ENCODE results near the gene CAV1.
A peak's percentile ranks its signal among the peaks of the same experiment; 100 is the strongest.

CAV1 gene

GRCh38 chr7:116518961-116519360 is 5.9 kb upstream of the CAV1 start:
- Histone ChIP-seq H3K36me3 (ENCODE audit: control insufficient read depth, insufficient read depth, low read length) (no peaks in the 10 kb centered on the region), H3K4me3 (ENCODE audit: insufficient read depth, low read depth, low read length, poor library complexity, severe bottlenecking) (no peak overlapping the region), H3K27me3 (replicated peaks; ENCODE audit: control insufficient read depth, insufficient read depth, low read length, poor library complexity, severe bottlenecking) (peaks cover 6% of the 10 kb centered on the region), H3K4me1 (ENCODE audit: control insufficient read depth, insufficient read depth, low read length, poor library complexity, severe bottlenecking) (no peaks in the 10 kb centered on the region), H3K27ac (ENCODE audit: insufficient read depth, low read length, poor library complexity, severe bottlenecking) (no peak overlapping the region), H3K9me3 (ENCODE audit: control insufficient read depth, low read length) (no peaks in the 10 kb centered on the region)
- no peak for DNase-seq

- H3K27me3 ChIP-seq (replicated peaks; ENCODE audit: control insufficient read depth, insufficient read depth, low read length, poor library complexity, severe bottlenecking) = peaks cover 22% of the 10 kb centered on the region
- no peak overlapping the region for H3K4me3 ChIP-seq (ENCODE audit: insufficient read depth, low read depth, low read length, poor library complexity, severe bottlenecking)
- no peaks in the 10 kb centered on the region for H3K36me3 ChIP-seq (ENCODE audit: control insufficient read depth, insufficient read depth, low read length)
- no peak for DNase-seq
- no peak overlapping the region for H3K27ac ChIP-seq (ENCODE audit: insufficient read depth, low read length, poor library complexity, severe bottlenecking)
- H3K9me3 ChIP-seq (ENCODE audit: control insufficient read depth, low read length) = no peaks in the 10 kb centered on the region
- H3K4me1 ChIP-seq (ENCODE audit: control insufficient read depth, insufficient read depth, low read length, poor library complexity, severe bottlenecking) = peaks cover 12% of the 10 kb centered on the region
Observed at GRCh38 chr7:116521046-116521664, 3.7 kb upstream of the CAV1 start.

DNA sequence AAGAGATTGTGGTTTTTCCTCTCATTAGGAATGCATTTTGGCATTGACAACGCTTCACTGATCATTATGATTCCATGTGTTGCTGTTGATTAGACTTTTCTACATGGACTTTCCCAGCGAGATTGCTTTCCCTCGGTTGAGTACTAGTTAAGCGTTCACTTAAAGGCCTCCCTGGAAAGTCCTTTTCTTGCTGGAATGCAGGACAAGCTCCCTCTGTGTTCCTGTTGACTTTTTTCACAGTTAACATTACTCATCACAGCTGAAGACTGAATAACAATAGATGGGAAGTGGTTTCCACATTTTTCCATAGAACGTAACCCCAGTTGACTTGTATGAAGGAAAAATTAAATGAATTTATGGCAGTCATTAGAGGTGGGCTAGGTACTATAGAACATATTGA is 2.6 kb upstream of the CAV1 start:
- Histone ChIP-seq H3K4me1 (ENCODE audit: control insufficient read depth, insufficient read depth, low read length, poor library complexity, severe bottlenecking) (peaks cover 18% of the 10 kb centered on the region), H3K27me3 (replicated peaks; ENCODE audit: control insufficient read depth, insufficient read depth, low read length, poor library complexity, severe bottlenecking) (peaks cover 29% of the 10 kb centered on the region), H3K36me3 (ENCODE audit: control insufficient read depth, insufficient read depth, low read length) (no peaks in the 10 kb centered on the region), H3K9me3 (ENCODE audit: control insufficient read depth, low read length) (no peaks in the 10 kb centered on the region), H3K27ac (ENCODE audit: insufficient read depth, low read length, poor library complexity, severe bottlenecking) (no peak overlapping the region), H3K4me3 (ENCODE audit: insufficient read depth, low read depth, low read length, poor library complexity, severe bottlenecking) (no peak overlapping the region)
- no peak for DNase-seq

DNA sequence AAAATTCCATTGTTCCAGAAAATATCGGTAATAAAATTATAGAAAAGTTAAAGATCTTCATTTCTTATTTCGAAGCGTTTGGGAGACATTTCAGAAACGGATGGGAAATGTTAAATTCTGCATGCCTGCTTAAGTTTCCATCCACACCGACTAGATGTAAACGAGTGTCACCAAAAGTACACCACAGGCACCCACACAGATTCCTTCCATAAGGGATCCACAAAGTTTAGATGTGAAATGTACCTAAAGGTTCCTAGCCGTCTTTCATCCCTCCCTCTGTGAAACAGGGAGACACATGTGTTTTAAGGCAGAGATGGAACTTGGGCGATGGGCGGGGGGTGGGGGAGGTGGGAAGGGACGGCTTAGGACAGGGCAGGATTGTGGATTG is 621 bp upstream of the CAV1 start:
- Histone ChIP-seq H3K4me3 (ENCODE audit: insufficient read depth, low read depth, low read length, poor library complexity, severe bottlenecking) (no peak overlapping the region), H3K36me3 (ENCODE audit: control insufficient read depth, insufficient read depth, low read length) (no peaks in the 10 kb centered on the region), H3K27me3 (replicated peaks; ENCODE audit: control insufficient read depth, insufficient read depth, low read length, poor library complexity, severe bottlenecking) (peaks cover 27% of the 10 kb centered on the region), H3K9me3 (ENCODE audit: control insufficient read depth, low read length) (no peaks in the 10 kb centered on the region), H3K27ac (ENCODE audit: insufficient read depth, low read length, poor library complexity, severe bottlenecking) (no peak overlapping the region), H3K4me1 (ENCODE audit: control insufficient read depth, insufficient read depth, low read length, poor library complexity, severe bottlenecking) (peaks cover 18% of the 10 kb centered on the region)
- no peak for DNase-seq

DNA sequence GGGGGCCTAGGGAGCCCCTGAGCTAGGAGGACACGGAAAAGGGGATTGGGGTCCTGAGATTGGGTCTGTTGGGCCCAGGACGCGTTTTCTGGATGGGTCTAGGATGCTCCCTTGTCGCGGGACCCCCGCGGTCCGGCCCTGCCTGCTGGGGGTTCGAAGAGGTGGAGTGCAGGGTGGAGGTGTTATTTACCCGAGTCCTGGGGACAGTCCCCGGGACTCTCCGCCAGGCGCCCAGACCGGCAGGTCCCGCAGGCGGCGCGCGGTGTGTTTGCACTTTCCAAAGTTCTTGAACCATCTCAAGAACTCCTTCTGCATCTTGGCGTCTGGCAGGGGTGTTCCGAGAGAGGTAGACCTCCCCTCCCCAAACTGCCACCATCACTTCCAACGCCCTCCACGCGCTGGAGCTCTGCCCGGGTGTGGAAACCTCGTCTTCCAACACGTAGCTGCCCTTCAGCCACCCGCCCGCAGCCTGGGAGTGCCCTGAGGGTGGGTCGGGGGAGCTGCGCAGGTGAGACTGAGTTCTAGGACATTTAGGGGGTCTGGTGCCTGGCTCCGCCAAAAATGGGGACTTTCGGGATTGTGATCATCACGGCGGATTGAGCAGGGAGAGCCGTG is 569 bp downstream of the CAV1 start:
- peaks cover 18% of the 10 kb centered on the region for H3K4me1 ChIP-seq (ENCODE audit: control insufficient read depth, insufficient read depth, low read length, poor library complexity, severe bottlenecking)
- no peaks in the 10 kb centered on the region for H3K36me3 ChIP-seq (ENCODE audit: control insufficient read depth, insufficient read depth, low read length)
- H3K27me3 ChIP-seq (replicated peaks; ENCODE audit: control insufficient read depth, insufficient read depth, low read length, poor library complexity, severe bottlenecking) = peaks cover 26% of the 10 kb centered on the region
- DNase-seq = no peak
- H3K4me3 ChIP-seq (ENCODE audit: insufficient read depth, low read depth, low read length, poor library complexity, severe bottlenecking) = peak overlapping the region; percentile 65
- no peak overlapping the region for H3K27ac ChIP-seq (ENCODE audit: insufficient read depth, low read length, poor library complexity, severe bottlenecking)
- H3K9me3 ChIP-seq (ENCODE audit: control insufficient read depth, low read length) = no peaks in the 10 kb centered on the region

GRCh38 chr7:116525913-116526861 is 1.4 kb downstream of the CAV1 start:
- no peaks in the 10 kb centered on the region for H3K9me3 ChIP-seq (ENCODE audit: control insufficient read depth, low read length)
- peak overlapping the region; percentile 65 for H3K4me3 ChIP-seq (ENCODE audit: insufficient read depth, low read depth, low read length, poor library complexity, severe bottlenecking)
- H3K36me3 ChIP-seq (ENCODE audit: control insufficient read depth, insufficient read depth, low read length) = no peaks in the 10 kb centered on the region
- no peak overlapping the region for H3K27ac ChIP-seq (ENCODE audit: insufficient read depth, low read length, poor library complexity, severe bottlenecking)
- peaks cover 26% of the 10 kb centered on the region for H3K27me3 ChIP-seq (replicated peaks; ENCODE audit: control insufficient read depth, insufficient read depth, low read length, poor library complexity, severe bottlenecking)
- peak; percentile 26 to 38 (median 32) for DNase-seq
- H3K4me1 ChIP-seq (ENCODE audit: control insufficient read depth, insufficient read depth, low read length, poor library complexity, severe bottlenecking) = peaks cover 18% of the 10 kb centered on the region

DNA sequence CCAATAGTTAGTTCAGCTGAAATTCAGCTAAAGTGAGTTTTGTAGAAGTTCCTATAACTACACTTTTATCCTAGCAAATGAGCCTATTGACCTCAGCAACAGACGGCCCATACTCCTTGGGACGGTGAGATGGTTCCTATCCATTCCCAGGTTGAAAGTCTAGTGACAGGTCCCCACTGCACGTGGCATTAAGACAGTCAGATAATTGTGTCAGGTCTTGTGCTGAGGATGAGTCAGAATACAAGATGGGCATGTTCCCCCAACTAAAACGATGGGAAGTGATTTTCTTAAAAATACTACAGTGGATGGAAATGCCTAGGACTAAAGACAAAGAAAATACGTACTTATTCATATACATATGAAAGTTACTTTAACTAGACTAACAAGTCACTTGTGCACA is 2.1 kb downstream of the CAV1 start:
- Histone ChIP-seq H3K4me1 (ENCODE audit: control insufficient read depth, insufficient read depth, low read length, poor library complexity, severe bottlenecking) (peaks cover 18% of the 10 kb centered on the region), H3K36me3 (ENCODE audit: control insufficient read depth, insufficient read depth, low read length) (no peaks in the 10 kb centered on the region), H3K27me3 (replicated peaks; ENCODE audit: control insufficient read depth, insufficient read depth, low read length, poor library complexity, severe bottlenecking) (peaks cover 26% of the 10 kb centered on the region), H3K9me3 (ENCODE audit: control insufficient read depth, low read length) (no peaks in the 10 kb centered on the region), H3K4me3 (ENCODE audit: insufficient read depth, low read depth, low read length, poor library complexity, severe bottlenecking) (no peak overlapping the region), H3K27ac (ENCODE audit: insufficient read depth, low read length, poor library complexity, severe bottlenecking) (no peak overlapping the region)
- DNase-seq = no peak

DNA sequence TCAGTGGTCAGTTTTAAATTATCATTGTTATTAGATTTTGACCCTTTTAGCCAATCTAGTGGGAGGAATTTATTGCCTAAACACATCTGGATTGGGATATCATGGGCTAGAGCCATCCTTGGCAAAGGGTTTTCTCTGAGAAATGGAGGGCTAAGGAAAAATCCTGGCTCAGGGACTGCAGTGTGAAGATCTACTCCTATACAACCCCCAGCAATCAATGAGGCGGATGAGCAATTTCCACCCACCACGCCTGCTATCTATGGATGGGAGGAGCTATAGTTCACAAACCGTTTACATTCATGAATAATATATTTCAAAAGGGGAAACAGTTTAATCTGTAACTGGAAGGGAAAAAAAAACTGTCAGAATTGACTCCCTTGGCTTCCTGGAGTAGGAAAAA is 2.7 kb downstream of the CAV1 start:
- no peak overlapping the region for H3K27ac ChIP-seq (ENCODE audit: insufficient read depth, low read length, poor library complexity, severe bottlenecking)
- H3K27me3 ChIP-seq (replicated peaks; ENCODE audit: control insufficient read depth, insufficient read depth, low read length, poor library complexity, severe bottlenecking) = peaks cover 26% of the 10 kb centered on the region
- peaks cover 18% of the 10 kb centered on the region for H3K4me1 ChIP-seq (ENCODE audit: control insufficient read depth, insufficient read depth, low read length, poor library complexity, severe bottlenecking)
- no peaks in the 10 kb centered on the region for H3K9me3 ChIP-seq (ENCODE audit: control insufficient read depth, low read length)
- no peaks in the 10 kb centered on the region for H3K36me3 ChIP-seq (ENCODE audit: control insufficient read depth, insufficient read depth, low read length)
- no peak for DNase-seq
- no peak overlapping the region for H3K4me3 ChIP-seq (ENCODE audit: insufficient read depth, low read depth, low read length, poor library complexity, severe bottlenecking)

- H3K36me3 ChIP-seq (ENCODE audit: control insufficient read depth, insufficient read depth, low read length) = no peaks in the 10 kb centered on the region
- peaks cover 18% of the 10 kb centered on the region for H3K4me1 ChIP-seq (ENCODE audit: control insufficient read depth, insufficient read depth, low read length, poor library complexity, severe bottlenecking)
- H3K27me3 ChIP-seq (replicated peaks; ENCODE audit: control insufficient read depth, insufficient read depth, low read length, poor library complexity, severe bottlenecking) = peaks cover 26% of the 10 kb centered on the region
- no peak for DNase-seq
- H3K9me3 ChIP-seq (ENCODE audit: control insufficient read depth, low read length) = no peaks in the 10 kb centered on the region
- no peak overlapping the region for H3K4me3 ChIP-seq (ENCODE audit: insufficient read depth, low read depth, low read length, poor library complexity, severe bottlenecking)
- no peak overlapping the region for H3K27ac ChIP-seq (ENCODE audit: insufficient read depth, low read length, poor library complexity, severe bottlenecking)
Observed at GRCh38 chr7:116528008-116528789, 3.4 kb downstream of the CAV1 start.

Data from effector memory CD4-positive, alpha-beta T cell (primary cell).